NK-92 (cell line): Measurements from ENCODE around the gene CCDC88A.

ENCODE experiments used
- DNase-seq: peaks from one replicate; lab custom pipeline; 2025; ENCODE audit not compliant: unreplicated experiment; lab: John Stamatoyannopoulos, UW

CCDC88A gene

GRCh38 chr2:55422876-55423665 lies 3.4 kb upstream of the CCDC88A start:
- DNase-seq: no peak

DNA sequence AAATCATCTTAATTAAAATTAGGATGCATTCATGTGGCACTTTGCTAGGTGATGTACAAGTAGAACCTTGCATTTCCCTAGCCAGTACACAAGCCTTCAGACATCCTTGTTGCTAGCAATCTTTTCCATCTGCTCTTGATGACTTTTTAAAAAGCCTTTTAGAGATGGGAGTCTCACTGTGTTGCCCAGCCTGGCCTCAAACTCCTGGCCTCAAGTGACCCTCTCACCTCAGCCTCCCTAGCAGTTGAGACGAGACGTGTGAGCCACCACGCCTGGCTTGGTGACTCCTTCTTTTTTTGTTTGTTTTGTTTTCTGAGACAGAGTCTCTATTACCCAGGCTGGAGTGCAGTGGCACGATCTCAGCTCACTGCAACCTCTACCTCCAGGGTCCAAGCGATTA lies 1.7 kb upstream of the CCDC88A start:
- no peak for DNase-seq

DNA sequence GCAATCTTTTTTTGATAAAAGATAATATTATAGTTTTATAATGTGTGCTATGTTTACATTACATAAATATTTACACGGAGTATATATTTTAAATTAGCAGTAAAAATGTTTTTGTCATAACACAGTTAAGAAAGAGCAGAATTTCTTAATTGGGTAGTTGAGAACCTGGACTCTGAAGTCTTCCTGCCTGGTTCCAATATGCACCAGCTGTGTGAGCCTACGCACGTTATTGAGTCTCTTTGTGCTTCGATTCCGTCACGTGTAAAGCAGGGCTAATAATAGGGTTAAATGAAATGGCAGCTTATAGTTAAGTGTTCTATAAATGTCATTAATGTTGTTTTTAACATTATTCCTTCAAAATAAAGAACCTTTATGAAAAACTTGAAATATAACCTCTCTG lies 1.2 kb upstream of the CCDC88A start:
- no peak for DNase-seq

DNA sequence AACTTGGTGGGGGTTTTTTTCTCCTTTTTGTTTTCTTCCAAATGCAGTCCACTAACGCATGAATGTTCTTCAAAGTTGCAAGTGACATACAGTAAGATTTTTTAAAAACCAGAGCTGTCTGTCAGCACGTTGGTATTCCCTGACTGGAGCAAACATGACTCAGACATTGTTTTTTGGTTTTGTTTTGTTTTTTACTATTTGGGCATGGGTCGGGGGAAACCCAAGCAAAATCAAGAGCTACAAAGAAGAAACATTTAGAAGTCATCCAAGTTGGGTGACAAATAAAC lies 726 bp upstream of the CCDC88A start:
- DNase-seq: no peak

- DNase-seq: no peak
These were observed 400 bp downstream of the CCDC88A start for GRCh38 chr2:55419233-55419678.

DNA sequence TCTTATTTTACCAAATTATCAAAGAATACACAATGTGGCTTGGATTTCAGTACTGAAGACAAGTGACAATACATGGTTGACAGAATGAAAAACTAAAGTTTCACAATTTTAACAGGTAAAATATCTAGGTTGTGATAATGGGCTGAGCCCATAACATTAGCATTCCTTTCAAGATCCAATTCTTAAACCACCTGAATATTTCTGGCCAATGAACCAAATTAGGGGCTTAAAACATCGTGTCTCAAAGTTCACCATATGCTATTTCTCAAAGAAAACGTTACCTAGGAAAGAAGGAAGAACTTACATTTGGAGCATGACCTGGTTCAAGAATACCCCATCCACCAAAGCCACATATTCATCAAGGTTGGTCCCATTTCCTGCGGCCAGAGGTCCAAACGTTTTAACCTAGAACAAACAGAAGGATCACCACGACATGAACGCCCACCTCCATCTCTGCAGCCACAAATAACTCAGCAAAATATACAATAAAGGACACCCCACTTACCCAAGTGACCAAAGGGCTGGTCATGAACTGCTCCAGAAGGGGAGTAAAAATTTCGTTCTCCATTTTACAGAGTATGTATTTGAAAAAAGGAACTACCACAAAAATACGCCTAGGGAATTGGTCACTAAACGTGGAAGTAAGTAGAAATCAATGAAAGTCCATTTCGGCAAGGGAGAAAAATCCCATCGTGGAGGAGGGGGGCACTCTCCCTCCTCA lies 984 bp downstream of the CCDC88A start:
- no peak for DNase-seq

- DNase-seq: no peak
These were observed 1.6 kb downstream of the CCDC88A start for GRCh38 chr2:55418072-55418471.

GRCh38 chr2:55416786-55417568 lies 2.7 kb downstream of the CCDC88A start:
- DNase-seq: no peak

GRCh38 chr2:55415300-55415699 lies 4.4 kb downstream of the CCDC88A start:
- no peak for DNase-seq

GRCh38 chr2:55408918-55409868 lies 10.5 kb downstream of the CCDC88A start:
- DNase-seq: no peak

DNA sequence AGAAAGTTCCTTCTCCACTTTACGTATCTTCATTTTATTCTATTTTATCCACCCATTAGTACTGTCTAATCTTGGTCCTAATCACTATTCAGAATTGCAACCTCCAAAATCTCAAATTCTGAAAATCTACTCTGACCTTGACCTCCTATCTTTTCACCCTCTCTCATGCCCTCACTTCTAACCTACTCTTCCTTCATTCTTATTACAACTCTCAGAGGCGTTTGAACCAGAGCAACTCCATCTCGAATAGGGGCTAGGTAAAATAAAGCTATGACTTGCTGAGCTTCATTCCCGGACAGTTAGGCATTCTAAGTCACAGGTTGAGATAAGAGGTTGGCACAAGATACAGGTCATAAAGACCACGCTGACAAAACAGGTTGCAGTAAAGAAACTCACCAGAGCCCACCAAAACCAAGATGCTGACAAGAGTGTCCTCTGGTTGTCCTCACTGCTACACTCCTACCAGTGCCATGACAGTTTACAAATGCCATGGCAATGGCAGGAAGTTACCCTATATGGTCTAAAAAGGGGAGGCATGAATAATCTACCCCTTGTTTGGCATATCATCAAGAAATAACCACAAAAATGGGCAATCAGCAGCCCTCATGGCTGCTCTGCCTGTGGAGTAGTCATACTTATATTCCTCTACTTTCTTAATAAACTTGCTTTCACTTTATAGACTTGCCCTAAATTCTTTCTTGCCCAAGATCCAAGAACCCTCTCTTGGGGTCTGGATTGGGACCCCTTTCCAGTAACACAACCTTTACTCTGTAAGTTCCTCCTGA lies 11.4 kb downstream of the CCDC88A start:
- DNase-seq: no peak

- no peak for DNase-seq
These were observed 14.5 kb downstream of the CCDC88A start for GRCh38 chr2:55405116-55405515.

GRCh38 chr2:55403256-55403998 lies 16.2 kb downstream of the CCDC88A start:
- no peak for DNase-seq

- no peak for DNase-seq
These were observed 18.5 kb downstream of the CCDC88A start for GRCh38 chr2:55401124-55401523.

DNA sequence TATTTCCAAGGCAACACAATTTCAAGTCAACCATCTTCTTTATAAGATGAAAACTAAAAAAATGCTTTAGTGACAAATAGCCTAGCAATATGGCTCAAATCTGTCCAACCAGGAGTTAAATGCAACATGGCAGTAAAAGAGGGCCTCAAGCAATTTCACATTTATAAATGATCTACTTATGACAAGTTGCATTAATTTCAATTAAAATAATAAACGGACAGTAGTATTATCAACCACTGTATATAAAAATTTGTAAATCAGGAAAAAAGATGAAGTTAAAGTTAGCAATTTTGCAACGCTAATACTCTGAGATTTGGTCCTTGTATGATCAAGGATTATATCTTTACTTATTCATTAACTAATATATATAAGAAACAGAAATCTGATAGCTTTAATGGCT lies 19.3 kb downstream of the CCDC88A start:
- no peak for DNase-seq

GRCh38 chr2:55399815-55400214 lies 19.8 kb downstream of the CCDC88A start:
- no peak for DNase-seq

GRCh38 chr2:55395724-55396605 lies 23.7 kb downstream of the CCDC88A start:
- DNase-seq: no peak

GRCh38 chr2:55391615-55392242 lies 27.9 kb downstream of the CCDC88A start:
- DNase-seq: no peak
